Measurements from ENCODE around the gene OPN1MW. TPM values are rescaled to one million over a fixed set of nuclear protein-coding genes. Genes with fewer than 3 reads are reported as not detected.
"Not testable (repeated sequence)": the region's sequence is repeated elsewhere in the genome, so short reads cannot be mapped to it uniquely, and the experiment has no call there.

Gene OPN1MW
- not detected for total RNA-seq

DNA sequence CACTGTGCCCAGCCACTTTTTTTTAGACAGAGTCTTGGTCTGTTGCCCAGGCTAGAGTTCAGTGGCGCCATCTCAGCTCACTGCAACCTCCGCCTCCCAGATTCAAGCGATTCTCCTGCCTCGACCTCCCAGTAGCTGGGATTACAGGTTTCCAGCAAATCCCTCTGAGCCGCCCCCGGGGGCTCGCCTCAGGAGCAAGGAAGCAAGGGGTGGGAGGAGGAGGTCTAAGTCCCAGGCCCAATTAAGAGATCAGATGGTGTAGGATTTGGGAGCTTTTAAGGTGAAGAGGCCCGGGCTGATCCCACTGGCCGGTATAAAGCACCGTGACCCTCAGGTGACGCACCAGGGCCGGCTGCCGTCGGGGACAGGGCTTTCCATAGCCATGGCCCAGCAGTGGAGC, at the start of gene OPN1MW:
Gene OPN1MW, plus strand, starts transcription at position 301 of the 400 bp plus-strand sequence. Its CDS starts 82 bp downstream, at position 383.
- H3K9me3 Mint-ChIP-seq; POLR2A ChIA-PET; H3K27ac Mint-ChIP-seq; intact Hi-C loops (cut with micrococcal nuclease); CTCF ChIA-PET; DNase-seq; H3K4me1 Mint-ChIP-seq (ENCODE audit: low read depth); H3K36me3 Mint-ChIP-seq; H3K27me3 Mint-ChIP-seq; H3K4me3 Mint-ChIP-seq: not testable (repeated sequence)

DNA sequence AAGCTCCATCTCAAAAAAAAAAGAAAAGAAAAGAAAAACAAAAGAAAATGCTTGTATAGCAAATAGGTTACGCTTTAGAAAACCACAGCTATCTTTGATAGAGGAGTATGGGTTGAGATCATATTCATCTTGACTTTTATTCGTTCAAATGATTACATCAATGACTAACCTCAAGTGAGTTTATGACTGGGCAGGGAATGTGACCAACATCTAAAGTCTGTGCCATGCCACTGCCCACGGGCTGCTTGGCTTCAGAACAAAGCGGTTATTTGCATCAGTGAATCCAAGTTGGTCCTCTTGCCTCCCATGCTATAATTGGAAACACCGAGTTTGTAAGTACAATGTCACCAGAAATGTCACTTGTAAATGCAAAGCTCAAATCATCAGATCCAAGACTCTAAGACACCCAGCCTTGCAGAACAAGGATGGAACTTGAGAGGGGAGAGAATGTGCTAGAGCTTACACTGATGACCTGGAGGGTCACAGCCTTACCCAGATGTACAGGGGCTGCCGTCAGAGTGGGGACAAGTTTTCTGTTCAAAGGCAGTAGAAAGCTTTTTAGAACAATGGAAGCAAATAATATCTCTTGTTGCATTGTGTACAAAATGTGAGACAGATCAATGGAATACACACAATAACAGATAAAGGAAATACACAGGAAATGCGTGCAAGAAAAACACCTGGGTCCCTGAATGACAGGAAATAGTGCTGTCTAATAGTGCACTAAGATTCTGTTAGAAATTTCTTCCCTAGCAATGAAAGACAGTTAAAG, 46.8 kb upstream of the OPN1MW start:
- Mint-ChIP-seq H3K4me1 (ENCODE audit: low read depth) (peaks cover 21% of the 10 kb centered on the region), H3K27me3 (no peaks in the 10 kb centered on the region), H3K9me3 (no peaks in the 10 kb centered on the region), H3K4me3 (peak overlapping the region; percentile 4), H3K36me3 (no peaks in the 10 kb centered on the region), H3K27ac (peak overlapping the region; percentile 66)
- intact Hi-C loops (cut with micrococcal nuclease), result loop anchor here (1.0 kb wide), 1 partner anchor 38 kb away; the partner anchor contains the start of gene MECP2
- DNase-seq, result peak; percentile 50
- POLR2A ChIA-PET, result interaction anchor here (1.3 to 1.8 kb wide), 3 partner anchors 36 to 39 kb away, joined by 4 read pairs; partner anchors contain the start of gene MECP2
- CTCF ChIA-PET, result interaction anchor here (0.9 to 1.9 kb wide), 9 partner anchors 12 to 175 kb away, joined by 3 to 9 read pairs (median 5); no protein-coding TSS in a partner anchor

DNA sequence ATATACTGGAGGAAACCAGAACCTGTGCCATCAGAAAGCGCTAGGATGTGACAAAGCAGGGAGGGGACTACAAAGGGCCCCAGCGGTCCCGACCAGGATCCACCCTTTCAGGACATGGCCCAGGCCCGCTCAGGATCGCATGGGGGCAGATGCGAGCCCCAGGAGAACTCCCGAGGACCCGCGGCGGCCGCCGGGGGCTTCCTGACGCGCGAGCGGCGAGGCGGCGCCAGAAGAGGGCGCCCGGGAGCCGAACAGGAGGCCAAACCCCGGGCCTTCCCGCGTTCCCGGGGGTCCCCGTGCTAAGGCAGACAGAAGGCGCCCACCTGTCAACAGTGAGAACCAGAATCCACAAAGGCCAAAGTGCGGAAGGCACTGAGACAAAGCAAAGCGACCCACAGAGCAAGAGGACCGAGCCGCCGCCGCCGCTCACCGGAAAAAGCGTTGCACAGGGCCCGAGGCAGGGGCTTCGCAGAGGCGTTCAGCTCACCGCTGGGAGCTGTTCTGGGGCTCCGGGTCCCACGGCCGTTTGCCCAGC, 45.7 kb upstream of the OPN1MW start:
- Mint-ChIP-seq H3K4me1 (ENCODE audit: low read depth) (peaks cover 21% of the 10 kb centered on the region), H3K27ac (peak overlapping the region; percentile 79), H3K9me3 (no peaks in the 10 kb centered on the region), H3K4me3 (peak overlapping the region; percentile 70), H3K27me3 (no peaks in the 10 kb centered on the region), H3K36me3 (no peaks in the 10 kb centered on the region)
- intact Hi-C loops (cut with micrococcal nuclease), result loop anchor here (1.0 kb wide), 1 partner anchor 39 kb away; the partner anchor contains the start of gene MECP2
- peak; percentile 71 for DNase-seq
- ChIA-PET POLR2A (no interaction called here), CTCF (interaction anchor here (0.6 to 1.9 kb wide), 11 partner anchors 21 to 397 kb away, joined by 3 to 8 read pairs (median 4); no protein-coding TSS in a partner anchor)

DNA sequence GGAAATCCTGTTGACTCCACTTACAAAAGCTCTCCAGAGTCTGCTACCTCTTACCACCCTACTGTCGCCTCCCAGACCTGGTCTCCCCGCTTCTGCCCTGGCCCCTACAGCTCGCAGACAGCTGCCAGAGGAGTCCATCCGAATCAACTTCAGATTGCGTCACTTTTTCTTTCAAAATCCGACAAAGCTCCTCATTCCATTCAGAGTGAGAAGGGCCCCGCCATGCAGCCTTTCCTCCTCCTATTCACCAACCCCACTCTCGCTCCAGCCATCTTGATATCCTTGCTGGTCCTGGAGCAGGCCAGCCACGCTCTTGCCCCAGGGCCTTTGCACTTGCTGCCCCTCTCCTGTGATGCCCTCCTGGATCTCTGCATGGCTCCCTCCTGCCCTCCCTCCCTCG, 43.5 kb upstream of the OPN1MW start:
- ChIA-PET CTCF (interaction anchor here (1.6 kb wide), 1 partner anchor 169 kb away, joined by 6 read pairs; no protein-coding TSS in a partner anchor), POLR2A (no interaction called here)
- Mint-ChIP-seq H3K4me1 (ENCODE audit: low read depth) (peaks cover 21% of the 10 kb centered on the region), H3K36me3 (no peaks in the 10 kb centered on the region), H3K9me3 (no peaks in the 10 kb centered on the region), H3K27me3 (no peaks in the 10 kb centered on the region), H3K4me3 (no peak overlapping the region), H3K27ac (no peak overlapping the region)
- intact Hi-C loops (cut with micrococcal nuclease), result no loop called here
- no peak for DNase-seq

GRCh38 chrX:154140206-154140605, 42.2 kb upstream of the OPN1MW start:
- H3K27ac Mint-ChIP-seq, result no peak overlapping the region
- no peaks in the 10 kb centered on the region for H3K27me3 Mint-ChIP-seq
- H3K4me1 Mint-ChIP-seq (ENCODE audit: low read depth), result peaks cover 13% of the 10 kb centered on the region
- intact Hi-C loops (cut with micrococcal nuclease), result no loop called here
- DNase-seq, result no peak
- H3K9me3 Mint-ChIP-seq, result no peaks in the 10 kb centered on the region
- POLR2A ChIA-PET, result no interaction called here
- H3K4me3 Mint-ChIP-seq, result no peak overlapping the region
- CTCF ChIA-PET, result interaction anchor here (1.6 kb wide), 1 partner anchor 168 kb away, joined by 6 read pairs; no protein-coding TSS in a partner anchor
- H3K36me3 Mint-ChIP-seq, result no peaks in the 10 kb centered on the region

- no peak for DNase-seq
- H3K4me1 Mint-ChIP-seq (ENCODE audit: low read depth), result peaks cover 9% of the 10 kb centered on the region
- CTCF ChIA-PET, result no interaction called here
- no peak overlapping the region for H3K4me3 Mint-ChIP-seq
- intact Hi-C loops (cut with micrococcal nuclease), result no loop called here
- H3K9me3 Mint-ChIP-seq, result no peaks in the 10 kb centered on the region
- H3K36me3 Mint-ChIP-seq, result no peaks in the 10 kb centered on the region
- POLR2A ChIA-PET, result no interaction called here
- H3K27ac Mint-ChIP-seq, result no peak overlapping the region
- H3K27me3 Mint-ChIP-seq, result no peaks in the 10 kb centered on the region
Measured at GRCh38 chrX:154140742-154141141, 41.7 kb upstream of the OPN1MW start.

GRCh38 chrX:154142386-154142785, 40.0 kb upstream of the OPN1MW start:
- intact Hi-C loops (cut with micrococcal nuclease), result no loop called here
- Mint-ChIP-seq H3K4me1 (ENCODE audit: low read depth) (peaks cover 2% of the 10 kb centered on the region), H3K27ac (no peak overlapping the region), H3K4me3 (no peak overlapping the region), H3K36me3 (no peaks in the 10 kb centered on the region), H3K9me3 (no peaks in the 10 kb centered on the region), H3K27me3 (no peaks in the 10 kb centered on the region)
- ChIA-PET CTCF (no interaction called here), POLR2A (no interaction called here)
- DNase-seq, result no peak

DNA sequence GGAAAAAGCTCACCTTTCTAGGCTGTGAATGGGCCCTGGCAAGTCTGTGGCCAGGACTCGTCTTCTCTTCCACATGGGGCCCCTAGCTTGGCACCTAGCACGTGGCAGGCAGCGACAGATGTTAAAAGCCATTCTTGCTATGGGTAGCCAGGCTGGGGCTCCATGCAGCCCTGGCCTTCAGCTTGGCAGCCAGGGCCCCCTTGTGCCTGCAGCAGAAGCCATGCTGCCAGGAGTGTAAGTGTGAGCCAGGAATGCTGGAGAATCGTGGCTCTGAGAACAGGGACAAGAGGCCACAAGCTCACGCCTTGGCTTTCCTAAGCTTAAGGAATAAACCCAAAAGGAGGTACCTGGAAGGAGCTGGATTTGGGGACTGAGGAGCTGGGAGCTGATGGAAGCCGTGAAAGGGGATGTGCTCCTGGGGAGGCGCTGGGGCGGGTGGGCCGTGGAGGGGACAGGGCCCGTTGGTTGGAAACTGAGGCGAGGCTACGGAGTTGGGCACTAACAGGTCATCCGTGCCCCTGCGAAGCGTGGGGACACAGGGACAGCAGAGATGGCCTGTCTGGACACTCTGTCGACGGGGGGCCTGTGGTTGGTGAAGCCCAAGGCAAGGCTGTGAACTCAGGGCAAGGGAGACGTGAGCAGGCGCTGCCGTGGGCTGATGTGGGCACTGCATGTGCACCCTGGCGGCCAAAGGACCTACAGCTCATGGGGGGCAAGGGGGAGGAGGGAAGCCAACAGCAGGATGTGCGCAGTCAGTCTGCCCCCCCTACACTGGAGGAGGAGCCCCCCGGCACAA, 39.2 kb upstream of the OPN1MW start:
- intact Hi-C loops (cut with micrococcal nuclease), result no loop called here

GRCh38 chrX:154144010-154144409, 38.4 kb upstream of the OPN1MW start, which contains the start of gene OPN1LW:
TSS of gene OPN1LW (plus strand) at chrX:154144243. CDS start at chrX:154144284, 41 bp downstream.
- H3K9me3 Mint-ChIP-seq; H3K27ac Mint-ChIP-seq; intact Hi-C loops (cut with micrococcal nuclease); POLR2A ChIA-PET; CTCF ChIA-PET; H3K4me3 Mint-ChIP-seq; H3K27me3 Mint-ChIP-seq; H3K36me3 Mint-ChIP-seq; H3K4me1 Mint-ChIP-seq (ENCODE audit: low read depth); DNase-seq: not testable (repeated sequence)

More for the DNA sequence above, 39.2 kb upstream of the OPN1MW start:
- Mint-ChIP-seq H3K27ac (no peak overlapping the region), H3K27me3 (no peaks in the 10 kb centered on the region), H3K9me3 (no peaks in the 10 kb centered on the region), H3K4me3 (no peak overlapping the region), H3K4me1 (ENCODE audit: low read depth) (peaks cover 2% of the 10 kb centered on the region), H3K36me3 (no peaks in the 10 kb centered on the region)
- no peak for DNase-seq
- POLR2A ChIA-PET, result no interaction called here
- CTCF ChIA-PET, result no interaction called here

GRCh38 chrX:154151030-154151429, 31.4 kb upstream of the OPN1MW start:
- DNase-seq; H3K4me3 Mint-ChIP-seq; H3K27me3 Mint-ChIP-seq; H3K27ac Mint-ChIP-seq; CTCF ChIA-PET; H3K4me1 Mint-ChIP-seq (ENCODE audit: low read depth); H3K9me3 Mint-ChIP-seq; intact Hi-C loops (cut with micrococcal nuclease); H3K36me3 Mint-ChIP-seq; POLR2A ChIA-PET: not testable (repeated sequence)

DNA sequence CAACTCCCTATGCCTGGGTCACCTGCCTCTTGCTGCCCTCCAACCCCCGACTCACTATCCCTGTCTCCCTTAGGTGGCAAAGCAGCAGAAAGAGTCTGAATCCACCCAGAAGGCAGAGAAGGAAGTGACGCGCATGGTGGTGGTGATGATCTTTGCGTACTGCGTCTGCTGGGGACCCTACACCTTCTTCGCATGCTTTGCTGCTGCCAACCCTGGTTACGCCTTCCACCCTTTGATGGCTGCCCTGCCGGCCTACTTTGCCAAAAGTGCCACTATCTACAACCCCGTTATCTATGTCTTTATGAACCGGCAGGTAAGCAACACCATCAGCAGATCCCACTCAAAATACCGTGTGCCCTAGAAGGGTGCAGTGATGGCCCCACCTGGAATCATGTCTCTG, 26.2 kb upstream of the OPN1MW start:
- DNase-seq; CTCF ChIA-PET; H3K27ac Mint-ChIP-seq; H3K4me3 Mint-ChIP-seq; H3K27me3 Mint-ChIP-seq; intact Hi-C loops (cut with micrococcal nuclease); H3K36me3 Mint-ChIP-seq; H3K9me3 Mint-ChIP-seq; POLR2A ChIA-PET; H3K4me1 Mint-ChIP-seq (ENCODE audit: low read depth): not testable (repeated sequence)

DNA sequence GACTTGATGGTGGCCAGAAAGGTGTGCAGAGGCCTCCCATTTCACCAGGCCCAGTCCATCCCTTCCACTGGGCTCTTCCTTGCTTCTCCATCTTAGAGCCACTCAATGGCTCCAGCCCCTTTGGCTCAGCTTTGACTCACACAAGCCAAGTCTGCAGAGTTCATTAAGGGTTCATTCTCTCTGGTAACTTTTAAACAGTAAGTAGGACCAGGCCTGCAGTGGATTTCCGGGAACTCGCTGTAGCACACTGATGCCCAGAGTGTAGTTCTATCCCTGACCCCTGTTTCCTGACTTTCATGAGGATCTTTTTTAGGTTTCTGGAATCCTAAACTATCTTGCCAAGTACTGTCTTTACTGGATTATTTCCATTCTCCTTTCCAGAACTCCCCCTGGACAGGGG, 25.2 kb upstream of the OPN1MW start:
- H3K36me3 Mint-ChIP-seq; H3K4me3 Mint-ChIP-seq; intact Hi-C loops (cut with micrococcal nuclease); POLR2A ChIA-PET; H3K4me1 Mint-ChIP-seq (ENCODE audit: low read depth); H3K9me3 Mint-ChIP-seq; H3K27me3 Mint-ChIP-seq; CTCF ChIA-PET; H3K27ac Mint-ChIP-seq; DNase-seq: not testable (repeated sequence)
